Measurements from ENCODE around the gene RNF43.

GRCh38 chr17:58436245-58436644, 18.9 kb upstream of the RNF43 start:
- TF ChIP-seq EZH2 (IDR thresholded peaks at IDR 0.05; ENCODE audit: borderline replicate concordance, low read depth, low read length, poor library complexity, severe bottlenecking) (no peak), CTCF (conservative IDR thresholded peaks at IDR 0.05; ENCODE audit: low read depth, low read length) (no peak)
